GM21423 (cell line): Measurements from ENCODE around the gene PTER.

Experiments used
- ATAC-seq: cut with Tn5 transposase; IDR thresholded peaks from one replicate; pipeline ENCODE4 v1.9.1; 2021; ENCODE audit warnings: mild to moderate bottlenecking, moderate library complexity; ENCODE audit not compliant: unreplicated experiment

The PTER gene, protein sequence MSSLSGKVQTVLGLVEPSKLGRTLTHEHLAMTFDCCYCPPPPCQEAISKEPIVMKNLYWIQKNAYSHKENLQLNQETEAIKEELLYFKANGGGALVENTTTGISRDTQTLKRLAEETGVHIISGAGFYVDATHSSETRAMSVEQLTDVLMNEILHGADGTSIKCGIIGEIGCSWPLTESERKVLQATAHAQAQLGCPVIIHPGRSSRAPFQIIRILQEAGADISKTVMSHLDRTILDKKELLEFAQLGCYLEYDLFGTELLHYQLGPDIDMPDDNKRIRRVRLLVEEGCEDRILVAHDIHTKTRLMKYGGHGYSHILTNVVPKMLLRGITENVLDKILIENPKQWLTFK

DNA sequence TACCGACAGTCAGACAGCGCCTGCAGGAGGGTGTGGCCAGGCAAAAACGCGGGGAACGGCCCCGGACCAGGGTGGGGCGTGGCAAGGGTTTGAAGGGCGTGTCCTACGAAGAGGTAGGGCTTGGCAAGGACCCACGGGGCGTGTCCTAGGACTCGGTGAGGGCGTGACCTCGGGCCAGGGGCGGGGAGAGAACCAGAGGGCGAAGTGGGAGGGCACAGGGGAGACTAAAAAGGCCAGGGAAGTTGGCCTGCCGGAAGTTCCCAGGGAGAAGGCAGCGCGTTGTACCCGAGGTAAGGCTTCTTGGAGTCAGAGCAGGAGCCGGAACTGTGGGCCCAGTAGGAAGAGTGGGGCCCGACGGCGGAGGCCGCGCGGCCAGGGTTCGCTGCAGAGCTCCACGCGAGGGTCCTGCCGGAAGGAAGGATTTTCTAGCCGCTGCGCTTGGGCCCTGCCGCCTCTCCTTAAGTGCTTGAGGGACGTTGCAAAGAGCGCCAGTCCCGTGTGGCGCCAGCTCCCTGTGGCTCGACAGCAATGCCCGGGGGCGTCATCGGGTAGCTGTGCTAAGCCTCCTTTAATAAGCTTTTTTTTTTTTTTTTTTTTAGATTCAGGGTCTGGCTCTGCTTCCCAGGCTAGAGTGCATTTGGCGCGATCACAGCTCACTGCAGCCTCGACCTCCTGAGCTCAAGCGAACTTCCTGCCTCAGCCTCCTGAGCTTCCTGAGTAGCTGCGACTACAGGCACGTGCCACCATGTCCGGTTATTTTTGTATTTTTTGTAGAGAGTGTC lies at the start of gene PTER:
PTER (plus strand) TSS at position 253 of the 782 bp plus-strand sequence. CDS start 47,375 bp downstream, outside the sequence.
- peak; percentile 98 for ATAC-seq

DNA sequence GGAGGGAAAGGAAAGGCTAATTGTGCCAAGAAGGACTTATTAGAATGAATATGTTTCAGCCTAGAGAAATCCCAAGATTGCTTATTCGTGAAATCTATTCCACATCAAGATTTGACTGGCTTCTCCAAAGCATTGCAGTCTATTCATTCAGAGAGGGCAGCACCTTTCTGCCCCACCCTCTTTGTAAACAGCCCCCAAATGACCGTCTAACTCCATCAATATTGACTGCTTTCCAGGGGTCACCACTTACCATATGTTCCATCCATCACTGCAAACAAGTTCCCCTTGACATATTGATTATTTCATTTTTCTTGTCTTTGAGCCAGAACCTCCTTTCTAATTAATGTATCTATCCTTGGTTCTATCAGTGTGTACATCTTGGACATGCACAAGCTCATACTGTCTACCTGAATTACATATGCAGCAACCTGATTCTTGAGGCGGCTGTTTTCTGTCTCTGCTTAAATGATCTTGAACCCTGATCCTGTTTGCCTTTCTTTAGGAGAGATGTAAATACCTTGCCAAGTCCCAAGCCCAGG lies 44.2 kb upstream of the PTER start:
- no peak for ATAC-seq

DNA sequence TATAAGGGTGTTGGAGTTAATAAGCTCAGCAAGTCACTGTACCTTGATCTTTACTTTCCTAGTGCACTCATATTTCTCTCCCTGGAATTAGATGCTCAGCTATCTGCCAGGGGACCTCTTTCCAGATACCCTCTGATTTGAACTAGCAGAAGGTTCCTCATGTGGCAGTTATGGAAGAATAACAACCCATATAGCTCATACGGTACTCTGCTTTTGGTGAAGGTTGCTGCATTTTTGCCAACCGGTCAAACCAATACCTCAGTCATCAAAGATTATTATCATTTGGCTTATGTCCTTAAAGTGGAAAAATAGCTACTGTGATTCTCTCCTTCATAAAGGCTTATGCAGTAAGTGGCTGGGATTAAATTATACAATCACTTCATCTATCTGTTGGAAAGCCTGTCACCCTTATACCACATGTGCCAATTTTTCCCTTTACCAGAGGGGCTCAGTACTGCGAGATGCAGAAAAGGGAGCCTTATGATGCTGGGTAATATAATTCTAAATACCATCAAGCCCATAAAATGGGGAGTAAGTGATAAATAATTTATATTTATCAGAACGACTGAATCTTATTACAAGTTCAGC lies 43.4 kb upstream of the PTER start:
- ATAC-seq: no peak

DNA sequence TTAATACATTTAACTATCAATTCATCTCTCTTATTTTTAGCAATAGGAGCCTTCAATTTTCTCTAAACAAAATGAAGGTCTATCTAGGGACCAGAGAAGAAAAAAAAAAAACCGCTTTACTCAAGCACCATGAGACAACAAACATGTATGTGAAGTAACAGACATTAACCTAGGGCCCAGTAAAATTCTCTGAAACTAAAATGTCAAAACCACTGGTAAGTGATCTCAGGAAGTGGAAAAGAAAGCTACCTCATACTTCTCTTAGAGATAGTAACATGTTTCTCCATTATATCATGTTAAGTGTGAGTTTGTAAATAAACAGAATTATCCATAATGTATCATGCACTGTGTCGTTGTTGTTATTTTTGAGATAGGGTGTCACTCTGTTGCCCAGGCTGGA lies 35.4 kb upstream of the PTER start:
- no peak for ATAC-seq

DNA sequence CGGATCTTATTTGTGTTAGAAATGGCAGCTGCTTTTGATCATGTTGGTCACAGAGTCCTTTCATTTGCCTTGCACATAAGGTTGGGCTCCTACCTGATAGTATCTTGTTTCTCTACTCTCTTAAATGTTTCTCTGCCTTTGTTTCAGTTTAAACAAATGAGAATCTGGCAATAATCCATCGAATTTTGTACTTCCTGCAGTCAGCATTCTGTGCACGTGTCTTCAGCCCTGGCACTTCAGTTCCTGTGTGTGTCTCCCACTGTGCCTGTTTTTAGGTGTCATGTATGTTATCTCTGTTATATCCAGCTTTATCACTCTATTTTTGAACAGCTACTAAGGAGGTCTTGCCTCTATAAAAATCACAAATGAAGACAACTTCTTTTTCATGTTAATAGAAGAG lies 28.4 kb upstream of the PTER start:
- no peak for ATAC-seq

DNA sequence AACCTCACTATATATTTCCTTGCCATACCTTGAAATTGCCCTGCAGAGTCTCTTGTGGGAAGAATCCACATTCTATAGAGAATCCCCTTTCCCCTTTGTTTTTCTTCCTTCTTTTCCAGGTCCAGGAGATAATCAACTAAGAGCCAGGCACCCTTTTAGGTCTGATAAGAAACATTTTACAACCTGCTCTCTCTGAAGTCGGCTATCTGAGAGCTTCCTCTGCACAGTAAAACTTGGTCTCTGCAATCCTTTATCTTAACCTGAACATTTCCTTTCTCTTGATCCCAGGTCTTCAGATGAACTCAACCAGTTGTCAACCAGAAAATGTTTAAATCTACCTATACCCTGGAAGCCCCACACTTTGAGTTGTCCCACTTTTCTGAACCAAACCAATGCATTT lies 19.5 kb upstream of the PTER start:
- ATAC-seq: no peak

DNA sequence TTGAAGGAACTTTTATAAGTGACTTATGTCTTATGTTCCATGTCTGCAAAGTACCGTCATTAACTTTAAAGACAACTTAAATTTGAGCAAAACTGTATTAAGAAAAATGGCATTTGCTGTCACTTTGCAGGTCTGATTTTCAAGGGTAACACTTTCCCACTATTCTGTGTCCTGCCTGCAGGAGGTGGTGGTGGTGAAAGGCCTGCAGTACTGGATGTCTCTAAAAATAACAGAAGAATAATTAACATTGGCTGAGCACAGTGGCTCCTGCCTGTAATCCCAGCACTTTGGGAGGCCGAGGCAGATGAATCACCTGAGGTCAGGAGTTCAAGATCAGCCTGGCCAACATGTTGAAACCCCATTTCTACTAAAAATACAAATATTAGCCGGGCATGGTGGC lies 13.2 kb upstream of the PTER start:
- ATAC-seq: no peak

DNA sequence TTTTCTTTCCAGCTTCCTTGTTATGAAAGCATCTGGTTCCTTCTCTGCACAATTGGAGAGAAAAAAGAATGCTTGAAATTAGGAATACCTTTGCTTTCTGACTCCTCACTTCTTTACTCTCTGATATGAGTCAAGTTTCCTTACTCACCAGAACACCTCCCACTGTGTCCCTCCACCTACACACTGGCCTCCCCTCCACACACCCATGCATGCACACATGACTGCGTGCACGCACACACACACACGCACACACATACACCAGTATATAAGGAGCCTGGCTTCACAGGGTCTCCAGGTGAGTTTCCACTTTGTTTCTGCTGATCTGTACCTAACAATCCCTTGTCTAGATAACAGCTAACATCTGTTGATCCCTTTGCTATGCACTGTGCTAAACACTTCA lies 11.4 kb upstream of the PTER start:
- ATAC-seq: no peak

DNA sequence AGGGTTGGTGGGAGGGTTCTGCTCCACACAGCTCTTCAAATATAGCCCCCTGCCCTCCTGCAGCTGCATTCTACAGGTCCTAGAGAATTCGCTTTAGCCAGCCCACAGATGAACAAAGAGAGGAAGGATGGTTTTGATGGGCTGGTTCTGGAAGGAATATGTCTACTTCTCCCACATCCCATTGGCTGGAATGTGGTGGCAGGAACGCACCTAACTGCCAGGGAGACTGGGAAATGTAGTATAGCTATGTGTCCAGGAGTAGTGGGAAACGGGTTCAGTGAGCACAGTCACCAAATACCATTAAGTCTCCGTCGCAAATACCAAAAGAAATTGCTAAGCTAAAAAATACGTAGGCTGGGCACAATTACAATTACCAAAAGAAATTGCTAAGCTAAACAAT lies 7.3 kb upstream of the PTER start:
- ATAC-seq: no peak

DNA sequence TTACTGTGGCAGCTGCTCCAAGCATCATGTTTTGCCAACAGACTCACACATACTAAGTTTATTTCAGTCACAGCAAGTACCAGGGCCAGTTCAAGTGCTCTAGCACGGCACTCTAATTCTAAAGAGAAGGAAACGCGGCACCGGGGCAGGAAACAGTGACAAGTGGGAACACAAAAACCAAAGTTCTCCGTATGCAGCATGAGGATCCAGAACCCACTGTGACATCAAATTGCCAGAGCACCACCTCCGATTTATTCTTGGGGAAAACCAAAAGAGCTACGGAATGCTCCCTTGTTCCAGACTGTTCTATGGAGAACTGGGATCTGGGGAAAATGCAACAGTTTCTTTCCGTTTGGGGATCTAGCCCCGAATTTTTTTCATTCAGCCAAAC lies 448 bp upstream of the PTER start:
- ATAC-seq: peak; percentile 9

DNA sequence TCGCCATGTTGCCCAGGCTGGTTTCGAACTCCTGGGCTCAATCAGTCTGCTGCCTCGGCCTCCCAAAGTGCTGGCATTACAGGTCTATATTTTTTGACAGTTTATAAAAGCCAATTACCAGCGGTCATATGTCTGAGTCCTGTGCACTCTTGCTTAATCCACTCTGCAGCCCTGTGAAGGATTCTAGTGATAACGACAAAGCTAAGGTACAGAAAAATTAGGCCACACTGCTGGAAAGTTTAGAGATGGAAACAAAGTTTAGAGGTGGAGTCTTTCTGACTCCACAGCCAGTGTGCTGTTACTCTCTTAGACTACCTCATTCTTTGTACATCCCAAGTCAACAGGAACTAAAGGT lies 707 bp downstream of the PTER start:
- ATAC-seq: no peak

DNA sequence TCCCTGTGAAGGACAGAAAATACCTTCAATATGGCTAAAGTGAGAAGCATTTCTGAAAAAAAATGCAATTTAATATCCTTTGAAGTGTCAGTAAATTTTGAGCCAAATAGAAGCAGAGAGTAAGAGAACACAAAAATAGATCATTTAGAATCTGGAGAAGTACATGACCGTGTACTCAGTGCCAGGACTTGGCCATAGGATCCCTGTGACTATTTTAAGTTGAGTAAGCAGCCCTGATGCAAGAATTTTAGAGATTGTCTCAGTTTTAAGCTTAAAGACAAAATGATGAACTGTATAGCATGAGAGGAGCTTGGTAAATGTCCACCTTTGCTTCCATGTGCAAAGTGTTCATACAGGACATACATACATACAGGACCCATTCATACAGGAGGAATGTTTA lies 2.5 kb downstream of the PTER start:
- no peak for ATAC-seq

DNA sequence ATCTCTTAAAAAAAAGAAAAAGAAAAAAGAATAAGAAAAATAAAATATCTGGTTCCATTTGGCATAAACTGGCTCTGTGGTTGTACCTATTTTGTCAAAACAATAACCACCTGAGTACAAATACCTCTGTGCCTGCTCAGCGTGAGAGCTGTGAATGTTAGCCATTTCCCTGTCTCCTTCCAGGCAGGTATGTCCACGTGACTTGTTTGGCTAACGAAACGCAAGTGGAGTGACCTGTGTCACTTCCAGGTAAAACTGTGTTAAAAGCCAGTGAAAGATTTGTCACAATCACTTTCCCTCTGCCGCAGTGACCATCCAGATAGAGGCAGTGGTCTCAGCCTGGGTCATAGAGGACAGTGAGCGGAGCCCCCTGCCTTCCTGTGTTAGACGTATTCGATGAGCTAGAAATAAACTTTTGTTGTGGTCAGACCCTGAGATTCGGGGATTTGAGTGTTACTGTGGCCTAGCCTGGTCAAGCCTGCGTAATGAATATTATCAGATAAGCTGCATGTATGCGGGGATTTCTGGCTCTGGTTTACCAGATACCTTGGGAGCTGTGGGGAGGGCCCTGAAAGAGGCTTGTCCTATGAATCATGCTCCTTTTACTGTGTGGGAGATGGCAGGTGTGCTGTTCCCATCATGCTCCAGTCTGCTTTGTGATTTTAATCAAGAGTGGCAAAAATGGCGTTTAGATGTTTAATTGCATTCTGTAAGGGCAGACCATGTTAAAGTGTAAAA lies 3.8 kb downstream of the PTER start:
- ATAC-seq: no peak

DNA sequence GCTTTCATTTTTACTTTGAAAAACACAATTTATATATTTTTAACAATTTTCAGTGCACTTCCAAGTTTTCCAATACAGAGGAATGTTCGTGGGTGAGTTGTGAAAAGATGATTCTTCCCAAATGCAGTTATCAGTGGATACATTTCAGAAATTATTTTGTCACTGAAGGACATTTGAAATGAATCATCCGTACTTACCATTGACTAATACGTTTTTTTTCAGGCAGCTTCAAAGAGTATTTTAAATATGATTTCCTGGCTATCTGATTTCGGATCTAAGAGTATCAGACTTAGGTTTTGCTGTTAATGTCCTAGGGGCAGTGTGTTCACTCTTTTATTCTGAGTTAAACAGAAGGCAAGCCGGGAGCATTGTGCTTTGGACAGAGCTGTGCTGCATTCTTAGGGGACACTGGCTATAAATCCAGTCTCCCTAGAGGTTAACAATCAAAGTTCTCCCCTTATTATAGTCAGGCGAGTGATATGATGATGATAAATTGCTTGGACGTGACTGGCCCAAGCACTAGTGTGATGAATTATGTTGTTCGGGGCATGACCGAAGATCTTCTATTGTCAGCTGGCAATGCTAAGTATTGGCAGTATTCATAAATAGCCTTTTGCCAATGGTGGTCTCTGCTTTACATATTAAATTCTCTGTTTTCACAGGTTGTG lies 4.5 kb downstream of the PTER start:
- no peak for ATAC-seq

DNA sequence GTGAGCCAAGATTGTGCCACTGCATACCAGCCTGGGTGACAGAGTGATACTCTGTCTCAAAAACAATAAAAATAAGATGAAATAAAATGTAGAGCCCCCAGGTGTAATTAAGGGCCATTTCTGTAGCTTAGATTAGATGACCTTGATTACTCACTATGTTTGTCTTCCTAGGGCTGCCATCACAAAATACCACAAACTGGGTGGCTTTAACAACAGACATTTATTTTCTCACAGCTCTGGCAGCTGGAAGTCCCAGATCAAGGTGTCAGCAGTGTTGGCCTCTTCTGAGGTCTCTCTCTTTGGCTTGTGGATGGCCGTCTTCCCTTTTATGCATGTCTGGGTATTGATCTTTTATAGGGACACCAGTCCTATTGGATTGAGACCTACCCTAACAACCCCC lies 6.1 kb downstream of the PTER start:
- ATAC-seq: no peak

DNA sequence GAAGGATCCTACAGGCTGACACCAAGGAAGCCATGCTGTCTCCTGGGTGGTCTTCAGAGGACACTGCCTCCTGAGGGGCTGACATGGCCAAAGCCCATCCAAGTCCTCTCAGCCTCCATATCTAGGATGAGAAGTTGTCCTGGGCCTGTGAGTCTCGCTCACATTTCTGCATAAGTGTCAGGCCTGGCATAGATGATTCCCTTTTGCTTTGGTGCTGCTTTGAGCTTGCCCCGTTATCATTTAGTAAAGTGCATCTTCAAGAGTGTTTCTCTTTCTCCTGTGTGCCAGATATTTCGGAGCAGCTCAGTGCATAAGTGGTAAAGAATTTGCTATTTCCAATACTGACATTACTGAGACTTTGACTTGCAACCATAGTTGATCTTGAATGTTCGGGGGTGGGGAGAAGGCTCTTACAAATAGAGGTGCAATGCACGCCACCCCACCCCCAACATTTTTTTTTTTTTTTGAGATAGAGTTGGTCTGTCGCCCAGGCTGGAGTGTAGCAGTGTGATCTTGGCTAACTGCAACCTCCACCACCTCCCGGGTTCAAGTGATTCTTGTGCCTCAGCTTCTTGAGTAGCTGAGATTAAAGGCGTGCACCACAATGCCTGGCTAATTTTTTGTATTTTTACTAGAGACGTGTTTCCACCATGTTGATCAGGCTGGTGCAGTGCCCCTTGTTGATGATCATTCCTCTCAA lies 9.1 kb downstream of the PTER start:
- no peak for ATAC-seq

DNA sequence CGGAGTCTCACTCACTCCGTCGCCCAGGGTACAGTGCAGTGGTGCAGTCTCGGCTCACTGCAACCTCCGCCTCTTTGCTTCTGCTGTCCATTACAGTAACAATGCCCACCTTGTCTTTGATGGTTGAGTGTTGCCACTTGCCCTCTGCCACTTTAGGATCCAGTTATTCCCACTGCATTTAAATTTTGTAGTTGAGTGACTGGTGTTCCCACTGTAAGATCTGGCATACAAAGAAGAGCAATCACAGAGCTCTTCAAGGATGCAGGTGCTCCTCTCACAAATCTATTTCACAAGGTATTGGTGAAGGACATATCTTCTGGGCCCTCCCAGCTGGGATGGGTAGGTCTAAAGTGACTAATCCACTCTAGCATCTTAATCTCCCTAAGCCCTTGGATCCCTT lies 12.6 kb downstream of the PTER start:
- ATAC-seq: no peak

DNA sequence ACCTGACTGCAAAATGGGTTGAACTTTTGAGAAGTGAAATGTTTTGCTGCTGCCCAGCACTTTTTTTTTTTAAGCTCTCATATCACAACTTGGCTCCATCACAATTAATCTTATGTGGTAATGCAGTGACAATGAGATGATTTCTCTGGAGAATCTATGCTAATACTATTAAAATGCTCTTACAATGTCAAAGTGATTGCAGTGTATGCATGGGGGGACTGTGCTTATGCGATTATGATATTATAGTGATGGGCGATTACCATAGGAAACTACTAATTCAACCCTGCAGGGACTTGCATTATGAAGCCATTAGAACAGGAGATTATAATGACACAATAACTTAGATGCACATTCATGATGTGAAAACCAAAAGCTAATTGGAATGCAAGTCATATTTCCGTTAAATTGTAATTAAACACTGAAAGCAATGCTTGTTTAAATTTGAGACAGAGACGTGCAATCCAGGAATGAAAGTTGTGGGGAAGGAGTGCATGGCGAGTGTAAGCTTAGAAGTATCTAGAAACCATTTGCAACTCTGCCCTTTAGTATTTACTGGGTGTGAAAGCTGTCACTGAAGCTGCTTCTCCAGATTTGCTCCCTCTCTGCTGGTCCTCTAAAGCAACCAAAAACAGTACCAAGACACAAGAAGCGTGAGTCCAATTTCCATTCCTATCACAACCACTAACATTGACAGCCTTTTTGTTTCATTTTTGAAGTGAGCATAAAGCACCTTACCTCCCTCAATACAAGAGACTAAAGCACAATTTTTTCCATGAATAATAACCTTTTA lies 21.6 kb downstream of the PTER start:
- ATAC-seq: no peak

DNA sequence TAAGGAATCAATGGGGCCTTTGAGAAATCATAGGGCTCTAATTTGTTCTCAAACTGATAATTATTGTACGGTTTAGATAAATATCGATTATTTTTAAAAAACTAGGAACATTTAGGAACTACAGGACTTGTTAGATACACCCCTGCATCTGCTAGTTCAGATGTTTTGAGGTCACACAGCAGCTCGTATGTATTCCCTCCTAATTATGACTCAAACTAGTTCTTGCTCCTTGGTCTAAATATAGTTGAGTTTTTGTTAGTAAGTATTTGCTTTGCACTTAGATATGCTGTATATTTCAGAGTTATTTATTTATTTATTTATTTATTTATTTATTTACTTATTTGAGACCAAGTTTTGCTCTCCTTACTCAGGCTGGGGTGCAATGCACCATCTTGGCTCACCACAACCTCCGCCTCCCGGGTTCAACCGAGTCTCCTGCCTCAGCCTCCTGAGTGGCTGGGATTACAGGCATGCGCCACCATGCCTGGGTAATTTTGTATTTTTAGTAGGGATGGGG lies 22.7 kb downstream of the PTER start:
- no peak for ATAC-seq
